GM10266 (cell line): ENCODE data around the gene MYEOV.

Experiments
- DNase-seq: peaks from one replicate; pipeline ENCODE4 v3.0.0; 2012; ENCODE audit errors: extremely low spot score
- CTCF ChIP-seq: IDR thresholded peaks from 2 replicates; pipeline ENCODE4 v1.5.1; 2012; ENCODE audit warnings: mild to moderate bottlenecking, low read depth; ENCODE audit not compliant: control insufficient read depth, insufficient read depth; ENCODE audit errors: missing control alignments

The MYEOV gene

GRCh38 chr11:69319255-69320106 lies 25.5 kb downstream of the MYEOV start:
- no peak for DNase-seq
- TF ChIP-seq CTCF, result no peak

- no peak for DNase-seq
- TF ChIP-seq CTCF, result no peak
Observed at GRCh38 chr11:69320326-69320725, 26.4 kb downstream of the MYEOV start.

GRCh38 chr11:69320756-69321741 lies 27.1 kb downstream of the MYEOV start:
- TF ChIP-seq CTCF, result no peak
- no peak for DNase-seq

GRCh38 chr11:69321877-69322361 lies 28.0 kb downstream of the MYEOV start:
- no peak for DNase-seq
- no peak for TF ChIP-seq CTCF

- DNase-seq, result no peak
Observed at GRCh38 chr11:69325446-69325845, 31.5 kb downstream of the MYEOV start.

GRCh38 chr11:69326622-69327219 lies 32.8 kb downstream of the MYEOV start:
- DNase-seq, result no peak
- TF ChIP-seq CTCF, result no peak

More at GRCh38 chr11:69325446-69325845, 31.5 kb downstream of the MYEOV start:
- TF ChIP-seq CTCF, result no peak
